Tibial nerve (tissue), 4 donors: ENCODE data around the gene RHBG. TPM values are rescaled to one million over a fixed set of nuclear protein-coding genes. Genes with fewer than 3 reads are reported as not detected.
"Not testable (repeated sequence)": the region's sequence is repeated elsewhere in the genome, so short reads cannot be mapped to it uniquely, and the experiment has no call there.

ENCODE experiments used
- DNase-seq, 2 donors: peaks; one replicate each; pipeline ENCODE4 v3.0.0-alpha.2; 2019; ENCODE audit warnings: low spot score in 2 of 2
- H3K27ac ChIP-seq, 4 donors: fragments of 200-600 bp; sonication (generic) in 3 of 4; one replicate each; pipeline ENCODE4 v1.5.1; 2017 to 2019; ENCODE audit warnings: mild to moderate bottlenecking in 1 of 4
- H3K27me3 ChIP-seq, 2 donors: fragments of 200-600 bp; sonication (generic) in 1 of 2; one replicate each; pipeline versions ENCODE4 v1.5.1 to v1.6.0; 2017 to 2019
- H3K36me3 ChIP-seq, 3 donors: fragments of 200-600 bp; sonication (generic); one replicate each; pipeline ENCODE4 v1.5.1; 2018 to 2019
- H3K4me1 ChIP-seq, 4 donors: fragments of 200-600 bp; sonication (generic) in 3 of 4; one replicate each; pipeline ENCODE4 v1.5.1; 2017 to 2019
- H3K4me3 ChIP-seq, 4 donors: fragments of 200-600 bp; sonication (generic) in 3 of 4; one replicate each; pipeline ENCODE4 v1.5.1; 2017 to 2019; ENCODE audit warnings: mild to moderate bottlenecking in 1 of 4, moderate library complexity in 1 of 4
- H3K9me3 ChIP-seq, 4 donors: fragments of 200-600 bp; sonication (generic) in 3 of 4; one replicate each; pipeline ENCODE4 v1.5.1; 2017 to 2019
- CTCF ChIP-seq, 5 experiments: fragments of 200-600 bp in 3 of 5; fragments of 450-650 bp in 2 of 5; sonication (generic) in 3 of 5; IDR thresholded peaks; one replicate each; pipeline ENCODE4 v1.5.1; 2016 to 2019; ENCODE audit warnings: antibody characterized with exemption in 5 of 5, mild to moderate bottlenecking in 3 of 5, moderate library complexity in 2 of 5
- EP300 ChIP-seq, 2 donors: sonication (generic); formaldehyde crosslinking; IDR thresholded peaks; one replicate each; pipeline ENCODE4 v1.6.1; 2017; ENCODE audit warnings: antibody characterized with exemption in 2 of 2, mild to moderate bottlenecking in 1 of 2
- POLR2A ChIP-seq, 2 donors: fragments of 450-650 bp; IDR thresholded peaks; one replicate each; pipeline ENCODE4 v1.6.1; 2017; ENCODE audit warnings: antibody characterized with exemption in 2 of 2, mild to moderate bottlenecking in 2 of 2, moderate library complexity in 2 of 2
- WGBS, 2 donors: methylation state at CpG; one replicate each; pipeline ENCODE4 v1.1.5; 2018; 5-methylcytosine and 5-hydroxymethylcytosine counted together
- total RNA-seq, 4 donors: library from RNA; depleted of rRNA; stranded (reverse); fragments of >200 nt; gene quantifications; one replicate each; pipeline ENCODE4 v1.1.0, GENCODE V29; 2016

RHBG gene, protein sequence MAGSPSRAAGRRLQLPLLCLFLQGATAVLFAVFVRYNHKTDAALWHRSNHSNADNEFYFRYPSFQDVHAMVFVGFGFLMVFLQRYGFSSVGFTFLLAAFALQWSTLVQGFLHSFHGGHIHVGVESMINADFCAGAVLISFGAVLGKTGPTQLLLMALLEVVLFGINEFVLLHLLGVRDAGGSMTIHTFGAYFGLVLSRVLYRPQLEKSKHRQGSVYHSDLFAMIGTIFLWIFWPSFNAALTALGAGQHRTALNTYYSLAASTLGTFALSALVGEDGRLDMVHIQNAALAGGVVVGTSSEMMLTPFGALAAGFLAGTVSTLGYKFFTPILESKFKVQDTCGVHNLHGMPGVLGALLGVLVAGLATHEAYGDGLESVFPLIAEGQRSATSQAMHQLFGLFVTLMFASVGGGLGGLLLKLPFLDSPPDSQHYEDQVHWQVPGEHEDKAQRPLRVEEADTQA
- not detected for total RNA-seq

DNA sequence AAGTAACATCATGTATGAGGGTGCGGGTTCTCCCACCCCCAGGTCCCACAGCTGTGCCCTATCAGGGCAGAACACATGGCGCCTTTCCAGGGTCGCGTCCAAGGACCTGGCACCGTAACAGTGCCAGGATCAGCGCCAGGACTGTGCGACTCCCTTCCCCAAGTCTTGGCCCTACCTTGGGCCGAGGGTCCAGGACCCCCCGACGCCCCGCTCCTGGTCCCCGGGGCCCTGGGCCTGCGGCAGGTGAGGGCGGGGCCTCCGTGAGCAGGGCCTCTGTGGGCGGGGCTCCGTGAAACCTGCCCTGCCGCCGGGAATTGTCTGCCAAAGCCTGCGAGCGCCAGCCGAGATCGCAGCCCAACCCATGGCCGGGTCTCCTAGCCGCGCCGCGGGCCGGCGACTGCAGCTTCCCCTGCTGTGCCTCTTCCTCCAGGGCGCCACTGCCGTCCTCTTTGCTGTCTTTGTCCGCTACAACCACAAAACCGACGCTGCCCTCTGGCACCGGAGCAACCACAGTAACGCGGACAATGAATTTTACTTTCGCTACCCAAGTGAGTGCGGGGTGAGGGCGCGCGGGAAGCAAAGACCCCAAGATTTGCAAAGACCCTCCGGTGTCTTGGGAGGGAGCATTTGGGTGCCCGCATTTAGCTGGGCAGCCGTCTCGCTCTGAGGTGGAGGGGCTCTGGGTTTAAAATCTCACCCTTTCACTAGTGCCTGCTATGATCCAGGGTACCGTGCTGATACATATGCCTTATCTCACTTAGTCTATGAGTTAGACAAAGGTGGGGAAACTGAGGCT lies at the start of gene RHBG:
Gene RHBG (plus strand): TSS at position 323 of the 796 bp plus-strand sequence. CDS start 39 bp downstream, at position 362.
- TF ChIP-seq CTCF (IDR thresholded peaks at IDR 0.05) (no peak), EP300 (IDR thresholded peaks at IDR 0.05) (no peak), POLR2A (IDR thresholded peaks at IDR 0.05) (no peak)
- no peak within 1 kb of the TSS for H3K27ac ChIP-seq
- peaks cover 0 to 11% (median 3%) of the 10 kb centered on the region in 4 donors for H3K4me1 ChIP-seq
- no peak for DNase-seq
- H3K36me3 ChIP-seq: no peaks in the 10 kb centered on the region
- 15% methylated on average over 30 to 31 of the region's 48 CpGs for WGBS, 2 donors
- H3K27me3 ChIP-seq: peaks cover 0 to 83% of the 10 kb centered on the region in 2 donors
- H3K9me3 ChIP-seq: no peaks in the 10 kb centered on the region
- peak within 1 kb of the TSS in 3 of 4 donors; percentile 6 to 36 (median 28) for H3K4me3 ChIP-seq

- Histone ChIP-seq H3K9me3 (no peaks in the 10 kb centered on the region), H3K27me3 (no peaks in the 10 kb centered on the region), H3K4me1 (no peaks in the 10 kb centered on the region), H3K36me3 (peaks cover 17 to 100% (median 65%) of the 10 kb centered on the region in 3 donors), H3K27ac (no peak overlapping the region), H3K4me3 (no peak overlapping the region)
- peak in 1 of 2 donors; percentile 15 for DNase-seq
- TF ChIP-seq EP300 (IDR thresholded peaks at IDR 0.05) (no peak), CTCF (IDR thresholded peaks at IDR 0.05) (peak; percentile 27 to 45 (median 39))
- WGBS, 2 donors: 53 to 63% methylated on average over 1 of the region's 1 CpG
Measured at GRCh38 chr1:156319664-156320063, 49.3 kb upstream of the RHBG start.

DNA sequence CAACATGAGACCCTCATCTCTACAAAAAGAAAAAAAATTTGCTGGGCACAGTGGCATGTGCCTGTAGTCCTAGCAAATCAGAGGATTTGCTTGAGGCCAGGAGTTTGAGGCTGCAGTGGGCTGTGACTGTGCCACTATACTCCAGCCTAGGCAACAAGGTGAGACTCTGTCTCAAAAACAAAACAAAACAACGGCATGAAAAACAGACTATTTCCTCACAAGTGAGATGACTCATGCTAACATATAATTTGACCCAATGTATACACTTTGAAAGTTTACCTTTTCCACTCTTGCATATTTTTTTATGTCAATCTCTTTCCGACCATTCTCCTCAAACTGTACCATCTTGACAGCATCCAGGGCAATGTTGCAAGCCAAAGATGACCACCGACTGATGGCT lies 48.5 kb upstream of the RHBG start:
- WGBS, 2 donors: 87 to 92% methylated on average over 3 of the region's 3 CpGs
- no peak for DNase-seq
- no peaks in the 10 kb centered on the region for H3K9me3 ChIP-seq
- H3K27me3 ChIP-seq: no peaks in the 10 kb centered on the region
- no peaks in the 10 kb centered on the region for H3K4me1 ChIP-seq
- peaks cover 17 to 100% (median 65%) of the 10 kb centered on the region in 3 donors for H3K36me3 ChIP-seq
- H3K27ac ChIP-seq: no peak overlapping the region
- H3K4me3 ChIP-seq: no peak overlapping the region
- TF ChIP-seq POLR2A (IDR thresholded peaks at IDR 0.05) (no peak), CTCF (IDR thresholded peaks at IDR 0.05) (no peak), EP300 (IDR thresholded peaks at IDR 0.05) (no peak)

DNA sequence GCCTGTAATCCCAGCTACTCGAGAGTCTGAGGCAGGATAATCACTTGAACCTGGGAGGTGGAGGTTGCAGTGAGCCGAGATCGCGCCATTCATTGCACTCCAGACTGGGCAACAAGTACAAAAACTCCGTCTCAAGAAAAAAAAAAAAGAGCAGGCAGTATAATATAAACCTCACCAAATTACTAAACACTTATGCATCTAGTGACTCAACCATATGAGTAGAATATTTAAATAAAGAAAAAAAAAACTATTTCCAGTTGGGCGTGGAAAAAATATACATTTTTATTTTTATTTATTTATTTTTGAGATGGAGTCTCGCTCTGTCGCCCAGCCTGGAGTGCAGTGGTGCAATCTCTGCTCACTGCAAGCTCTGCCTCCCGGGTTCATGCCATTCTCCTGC lies 45.8 kb upstream of the RHBG start:
- H3K9me3 ChIP-seq, H3K27me3 ChIP-seq, H3K4me3 ChIP-seq, DNase-seq, H3K27ac ChIP-seq, H3K4me1 ChIP-seq: not testable (repeated sequence)
- peaks cover 17 to 90% (median 42%) of the 10 kb centered on the region in 3 donors for H3K36me3 ChIP-seq
- WGBS, 2 donors: 92 to 94% methylated on average over 9 of the region's 9 CpGs

- no peak for TF ChIP-seq POLR2A (IDR thresholded peaks at IDR 0.05)
- TF ChIP-seq CTCF (IDR thresholded peaks at IDR 0.05): no peak
- TF ChIP-seq EP300 (IDR thresholded peaks at IDR 0.05): no peak
- no peak for DNase-seq
- no peaks in the 10 kb centered on the region for H3K9me3 ChIP-seq
- no peak overlapping the region for H3K27ac ChIP-seq
- peaks cover 0 to 28% (median 11%) of the 10 kb centered on the region in 4 donors for H3K4me1 ChIP-seq
- no peak overlapping the region for H3K4me3 ChIP-seq
- WGBS, 2 donors: 77% methylated on average over 4 of the region's 4 CpGs
- peaks cover 0 to 43% (median 14%) of the 10 kb centered on the region in 3 donors for H3K36me3 ChIP-seq
- no peaks in the 10 kb centered on the region for H3K27me3 ChIP-seq
Measured at GRCh38 chr1:156336242-156336641, 32.8 kb upstream of the RHBG start.
